AG20443 (cell line): ENCODE measurements around the gene CSNK1E.

Source experiments
- DNase-seq: peaks from one replicate; pipeline ENCODE4 v3.0.0; 2012; ENCODE audit warnings: low spot score, mixed read lengths

The CSNK1E gene

GRCh38 chr22:38305471-38306448 is 11.5 kb downstream of the CSNK1E start:
- DNase-seq = no peak

- DNase-seq = no peak
These were observed 12.7 kb downstream of the CSNK1E start for GRCh38 chr22:38304526-38304925.

GRCh38 chr22:38303974-38304373 is 13.3 kb downstream of the CSNK1E start:
- DNase-seq = no peak

DNA sequence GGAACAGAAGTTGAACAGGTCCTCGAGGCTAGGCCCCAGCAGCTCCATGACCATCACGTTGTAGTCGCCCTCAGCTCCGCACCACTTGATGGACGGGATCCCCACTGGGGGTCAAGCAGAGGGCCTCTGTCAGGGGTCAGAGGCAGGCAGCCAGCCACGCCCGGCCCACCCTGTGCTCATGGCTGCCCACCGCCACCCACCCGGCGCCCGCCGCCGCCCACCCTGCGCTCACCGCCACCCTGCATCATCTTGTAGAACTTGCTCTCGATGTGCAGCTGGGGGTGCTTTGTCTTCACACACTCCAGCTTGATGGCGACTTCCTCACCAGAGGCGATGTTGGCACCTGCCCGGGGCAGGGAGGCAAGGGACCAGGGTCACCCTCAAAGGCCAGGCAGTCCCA is 14.3 kb downstream of the CSNK1E start:
- DNase-seq = no peak

DNA sequence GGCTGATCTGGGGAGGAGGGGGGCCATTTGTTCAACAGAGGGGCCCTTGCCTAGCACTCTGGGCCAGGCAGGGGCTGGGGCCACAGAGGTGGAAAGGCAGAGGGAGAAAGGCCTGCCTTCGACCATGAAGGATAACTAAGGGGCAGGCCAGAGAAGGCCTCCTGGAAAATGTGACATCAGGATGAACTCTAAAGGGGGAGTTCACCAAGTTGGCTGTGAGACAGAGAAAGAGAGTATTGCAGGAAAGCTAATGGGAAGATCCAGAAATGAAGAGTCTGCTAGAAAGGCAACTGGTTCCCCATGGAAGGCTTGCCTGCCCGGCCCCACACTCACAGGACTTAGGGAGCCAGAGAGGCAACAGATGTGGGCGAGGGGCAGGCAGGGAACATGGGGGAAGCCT is 16.3 kb downstream of the CSNK1E start:
- no peak for DNase-seq

DNA sequence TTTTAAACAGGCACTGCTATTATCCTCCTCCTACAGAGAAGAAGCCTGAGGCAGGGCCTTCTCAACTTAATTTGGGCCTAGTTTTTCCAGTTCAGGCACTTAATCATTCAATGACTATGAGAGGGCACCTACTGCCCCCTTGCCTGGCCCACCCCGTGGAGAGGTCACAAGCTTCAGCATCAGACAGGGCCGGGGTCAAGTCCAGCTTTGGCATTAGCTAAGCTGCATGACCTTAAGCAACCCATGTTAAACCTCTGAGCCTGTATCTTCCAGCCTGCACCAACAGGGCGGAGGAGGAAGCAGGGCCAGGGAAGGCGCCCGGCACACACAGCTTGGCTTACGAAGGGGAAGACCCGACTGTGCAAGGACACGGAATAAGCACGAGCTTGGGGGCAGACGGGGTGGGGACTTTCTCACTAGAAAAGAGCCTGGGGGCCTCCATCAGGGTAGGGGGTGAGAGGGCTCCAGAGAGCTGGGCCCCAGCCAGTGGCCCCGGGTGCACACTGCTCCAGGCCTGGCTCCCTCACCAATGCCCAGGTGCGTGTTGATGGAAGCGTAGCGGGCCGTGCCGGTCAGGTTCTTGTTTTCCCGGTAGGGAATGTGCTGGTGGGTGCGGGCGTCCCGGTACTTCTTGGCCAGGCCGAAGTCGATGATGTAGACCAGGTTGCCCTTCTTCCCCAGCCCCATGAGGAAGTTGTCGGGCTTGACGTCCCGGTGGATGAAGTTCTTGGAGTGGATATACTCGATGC is 16.9 kb downstream of the CSNK1E start:
- no peak for DNase-seq

- no peak for DNase-seq
These were observed 17.5 kb downstream of the CSNK1E start for GRCh38 chr22:38299770-38300102.

DNA sequence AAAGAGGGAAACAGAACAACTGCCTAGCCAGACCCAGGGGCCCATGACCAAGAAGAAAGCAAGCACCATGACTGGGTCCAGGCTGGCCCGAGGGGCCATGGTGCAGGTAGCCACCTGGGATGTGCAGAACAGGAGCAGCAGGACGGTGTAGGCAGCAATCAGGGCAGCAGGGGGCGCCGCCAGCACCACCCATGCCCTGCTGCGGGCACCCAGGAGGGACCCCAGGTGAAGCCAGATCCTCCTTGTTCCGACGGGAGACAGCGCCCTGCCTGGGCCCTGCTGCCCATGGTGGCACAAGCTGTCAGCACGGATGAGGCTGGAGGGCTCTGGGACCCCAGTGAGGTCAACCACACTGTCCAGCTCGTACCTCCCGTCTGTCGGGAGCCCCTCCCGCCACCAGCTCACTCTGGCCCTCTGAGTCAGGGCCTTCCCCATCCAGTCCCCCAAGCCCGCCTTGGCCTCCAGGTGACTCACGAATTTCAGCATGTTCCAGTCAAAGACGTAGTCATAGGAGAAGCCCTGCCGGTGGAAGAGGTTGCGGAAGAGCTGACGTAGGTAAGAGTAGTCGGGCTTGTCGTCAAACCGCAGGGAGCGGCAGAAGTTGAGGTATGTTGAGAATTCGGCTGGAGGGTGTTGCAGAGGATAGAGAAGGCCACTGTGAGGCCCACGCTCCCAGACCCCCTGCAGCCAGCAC is 18.8 kb downstream of the CSNK1E start:
- peak; percentile 57 for DNase-seq

DNA sequence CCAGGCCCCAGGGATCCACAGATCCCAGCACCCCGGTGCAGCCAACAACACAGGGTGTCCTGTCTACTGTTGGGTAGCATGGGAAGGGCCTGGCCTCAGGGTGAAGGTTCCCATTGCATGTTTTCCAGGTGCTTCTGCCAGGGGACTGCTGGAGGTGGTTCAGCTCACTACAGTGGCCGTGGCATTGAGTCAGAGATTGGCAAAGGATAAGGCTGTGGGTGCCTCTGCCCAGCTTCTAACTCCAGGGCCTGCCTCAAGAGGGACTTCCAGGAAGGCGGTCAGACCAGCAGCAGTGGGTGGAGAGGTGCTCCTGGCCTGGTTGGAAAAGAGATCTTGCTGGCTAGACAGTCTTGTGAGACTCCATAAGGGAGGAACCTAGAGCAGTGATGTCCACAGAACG is 20.9 kb downstream of the CSNK1E start:
- no peak for DNase-seq

- DNase-seq = no peak
These were observed 21.4 kb downstream of the CSNK1E start for GRCh38 chr22:38295863-38296262.

DNA sequence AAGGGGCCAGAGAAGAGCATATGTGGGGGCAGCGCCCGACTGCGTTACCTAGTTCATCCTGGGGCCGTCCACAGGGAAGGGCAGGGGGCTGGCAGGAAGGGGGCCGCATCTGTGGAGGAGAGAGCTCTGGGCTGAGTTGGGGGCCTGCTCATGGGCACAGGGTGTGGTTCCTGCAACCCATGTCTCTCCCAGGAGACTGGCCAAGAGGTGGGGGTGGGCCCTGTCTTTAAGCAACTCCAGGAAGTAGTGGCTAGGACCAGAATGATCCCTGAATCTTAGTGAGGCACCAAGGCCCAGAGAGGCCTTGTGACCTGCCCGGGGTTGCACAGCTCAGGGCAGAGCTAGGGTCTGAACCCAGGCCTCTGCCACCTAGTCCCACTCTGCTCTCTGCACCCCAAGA is 21.9 kb downstream of the CSNK1E start:
- no peak for DNase-seq

GRCh38 chr22:38294193-38294592 is 23.0 kb downstream of the CSNK1E start:
- DNase-seq = no peak

GRCh38 chr22:38292694-38293093 is 24.5 kb downstream of the CSNK1E start:
- no peak for DNase-seq

DNA sequence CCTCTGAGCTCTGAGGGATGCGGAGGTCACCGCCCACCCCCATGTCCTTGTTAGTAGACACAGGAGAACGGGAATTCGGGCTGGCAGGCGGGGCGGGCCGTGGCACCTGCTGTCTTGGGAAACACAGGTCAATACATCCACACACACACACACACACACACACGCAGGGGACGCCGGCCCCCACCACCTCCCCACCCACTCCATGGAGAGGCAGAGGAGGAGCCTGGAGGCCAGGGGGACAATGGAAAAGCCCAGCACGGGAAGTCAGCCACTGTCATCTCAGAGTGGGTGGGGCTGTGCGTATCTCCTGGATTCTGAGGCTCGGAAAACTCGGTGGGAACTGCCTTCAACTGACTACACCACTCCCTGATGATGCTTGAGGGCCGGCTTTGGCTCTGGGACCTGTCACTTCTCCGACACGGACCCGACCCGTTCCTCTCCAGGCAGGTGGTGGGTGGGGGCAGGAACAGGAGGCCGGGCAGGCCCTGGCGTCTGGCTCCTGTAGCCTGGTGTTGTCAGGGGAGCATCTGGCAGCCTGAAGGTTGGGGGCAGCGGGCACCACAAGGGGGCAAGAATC is 25.9 kb downstream of the CSNK1E start:
- DNase-seq = no peak

GRCh38 chr22:38290347-38290746 is 26.9 kb downstream of the CSNK1E start:
- no peak for DNase-seq

DNA sequence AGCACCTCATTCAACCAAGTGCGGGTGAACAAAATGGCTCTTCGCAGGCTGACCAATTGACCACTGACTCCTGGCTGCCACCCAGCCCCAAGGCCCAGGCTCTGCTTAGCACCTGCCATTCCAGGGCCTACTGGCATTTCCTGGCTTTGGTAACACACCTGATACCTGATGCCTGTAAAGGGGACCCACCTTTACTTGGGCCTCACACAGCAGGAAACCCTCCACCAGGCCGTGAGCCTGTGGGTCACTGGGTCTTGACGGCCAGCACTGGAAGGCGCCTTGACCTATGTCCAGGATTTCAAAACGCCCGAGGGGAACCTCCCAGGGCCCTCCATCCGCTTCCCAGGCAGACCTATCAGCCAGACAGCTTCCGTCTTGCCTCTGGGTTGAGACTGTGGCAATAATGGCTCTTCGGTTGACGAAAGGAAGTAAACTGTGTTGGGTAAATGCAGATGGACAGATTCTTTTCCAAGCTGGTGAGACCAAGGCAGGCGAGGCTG is 27.6 kb downstream of the CSNK1E start:
- no peak for DNase-seq

- no peak for DNase-seq
These were observed 30.1 kb downstream of the CSNK1E start for GRCh38 chr22:38286915-38287669.

GRCh38 chr22:38285018-38285417 is 32.2 kb downstream of the CSNK1E start:
- DNase-seq = no peak

DNA sequence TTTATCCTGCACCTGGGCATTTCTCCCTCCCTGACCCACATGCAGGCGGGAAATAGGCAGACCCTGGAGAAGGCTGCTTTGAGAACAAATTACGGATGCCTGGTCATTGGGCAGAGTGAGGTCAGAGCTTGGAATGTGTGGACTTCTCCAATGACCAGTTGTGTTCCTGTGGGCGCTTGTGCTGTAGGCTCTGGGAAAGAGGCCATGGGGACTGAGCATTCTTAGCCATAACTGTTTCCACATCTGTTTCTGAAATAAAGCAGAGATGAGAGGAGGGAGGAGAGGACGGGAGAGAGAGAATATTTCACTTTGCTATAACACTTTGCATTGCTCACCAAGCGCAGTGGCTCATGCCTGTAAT is 33.2 kb downstream of the CSNK1E start:
- peak; percentile 90 for DNase-seq

GRCh38 chr22:38282397-38282796 is 34.8 kb downstream of the CSNK1E start:
- DNase-seq = no peak

GRCh38 chr22:38276166-38276565 is 41.1 kb downstream of the CSNK1E start:
- no peak for DNase-seq
